GM19043 (cell line): ENCODE results near the gene TMEFF2.

ENCODE experiments used
- ATAC-seq: cut with Tn5 transposase; IDR thresholded peaks from one replicate; pipeline ENCODE4 v1.9.1; 2021; ENCODE audit warnings: low read depth; ENCODE audit not compliant: unreplicated experiment

Gene TMEFF2

DNA sequence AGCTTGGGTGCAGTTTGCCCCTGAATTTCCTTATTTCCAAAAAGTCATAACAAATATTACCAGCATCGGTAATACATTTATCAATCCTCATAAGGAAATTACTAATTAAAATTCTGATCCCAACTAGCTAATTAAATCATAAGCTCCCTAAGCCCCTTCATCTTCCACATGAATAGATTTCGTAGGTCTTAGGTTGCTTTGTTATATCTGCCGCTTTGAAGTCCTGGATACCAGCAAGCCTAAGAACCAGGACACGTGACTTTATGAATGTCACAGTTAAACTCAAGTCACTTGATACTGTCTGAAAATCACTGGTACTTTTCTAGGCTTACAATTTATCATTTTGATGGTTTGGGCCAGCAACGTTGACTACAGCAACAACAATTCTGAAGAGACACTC is 213.0 kb downstream of the TMEFF2 start:
- no peak for ATAC-seq

DNA sequence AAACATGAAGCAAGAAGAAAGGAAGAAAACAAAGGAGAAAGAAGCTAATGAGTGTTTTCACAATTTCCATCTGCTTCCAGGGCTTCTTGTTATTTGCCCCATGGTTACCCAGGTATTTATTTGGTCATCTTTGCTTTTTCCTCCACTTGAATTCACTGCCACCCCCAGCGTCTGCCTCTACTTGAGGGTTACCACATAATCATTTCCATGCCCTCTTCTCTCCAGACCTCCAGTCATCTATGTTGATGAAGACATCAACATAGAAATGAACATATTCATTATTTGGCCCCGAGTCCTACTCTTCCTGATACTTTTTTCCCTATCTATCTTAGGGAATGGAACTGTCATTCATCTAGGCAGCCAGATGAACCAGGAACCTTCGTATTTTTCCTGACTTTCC is 214.2 kb downstream of the TMEFF2 start:
- ATAC-seq, result no peak

DNA sequence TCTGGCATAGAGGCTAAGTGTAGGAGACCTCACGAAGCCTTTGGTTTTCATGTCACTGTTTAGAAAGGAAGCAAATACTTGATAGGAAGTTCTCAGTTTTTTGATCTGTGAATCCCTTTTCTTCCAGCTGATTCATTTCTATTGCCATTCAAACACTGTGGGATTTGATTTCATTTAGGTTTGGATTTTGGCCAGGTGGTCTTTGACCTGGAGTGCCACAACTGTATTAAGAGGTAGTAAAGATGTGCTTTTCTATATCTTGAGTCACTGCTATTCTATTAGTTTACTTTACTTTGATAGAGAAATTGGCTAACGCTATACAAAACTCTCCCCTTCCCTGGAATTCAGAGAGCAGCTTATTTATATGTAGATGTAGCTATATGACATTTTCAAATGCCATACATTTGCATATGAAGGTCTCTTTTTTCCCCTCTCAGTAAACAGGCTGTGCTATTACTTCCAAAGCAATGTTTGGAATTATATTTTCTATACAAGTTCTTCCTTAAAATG is 215.5 kb downstream of the TMEFF2 start:
- ATAC-seq, result no peak

DNA sequence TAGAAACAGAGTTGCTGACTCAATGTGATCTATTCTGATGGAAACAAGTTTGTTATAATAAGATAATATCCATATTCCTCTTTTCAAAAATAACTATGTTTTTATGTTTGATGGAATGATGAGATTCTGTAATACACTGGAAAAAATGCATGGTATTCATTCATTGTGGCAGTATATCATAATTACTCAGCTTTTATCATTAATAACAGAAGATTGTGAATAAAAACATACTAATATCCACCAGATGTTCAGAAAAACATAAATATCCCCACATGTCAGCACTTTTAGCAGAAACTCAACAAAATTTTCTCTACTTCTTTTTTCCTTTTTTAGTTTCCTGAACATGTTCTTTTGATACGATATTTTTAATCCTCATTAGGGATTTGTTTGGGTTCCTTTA is 217.0 kb downstream of the TMEFF2 start:
- ATAC-seq, result no peak

DNA sequence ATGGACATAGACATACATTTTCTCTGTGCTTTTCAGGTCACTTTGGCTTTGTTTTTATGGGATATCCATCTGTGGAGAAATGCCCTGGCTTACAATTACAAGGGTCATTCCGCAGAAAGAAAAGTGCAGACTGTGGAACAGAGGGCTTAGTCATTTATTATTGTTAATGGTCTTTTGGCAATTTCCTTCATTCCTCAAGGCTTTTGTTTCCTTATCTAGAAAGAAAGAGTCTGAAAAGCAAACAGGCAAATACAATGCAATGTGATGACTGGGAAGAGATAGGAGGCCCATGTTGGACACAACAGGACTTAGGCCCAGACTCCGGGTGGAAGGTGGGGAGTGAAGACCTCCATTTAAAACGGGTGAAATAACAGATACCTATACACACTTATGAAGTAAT is 218.3 kb downstream of the TMEFF2 start:
- no peak for ATAC-seq

DNA sequence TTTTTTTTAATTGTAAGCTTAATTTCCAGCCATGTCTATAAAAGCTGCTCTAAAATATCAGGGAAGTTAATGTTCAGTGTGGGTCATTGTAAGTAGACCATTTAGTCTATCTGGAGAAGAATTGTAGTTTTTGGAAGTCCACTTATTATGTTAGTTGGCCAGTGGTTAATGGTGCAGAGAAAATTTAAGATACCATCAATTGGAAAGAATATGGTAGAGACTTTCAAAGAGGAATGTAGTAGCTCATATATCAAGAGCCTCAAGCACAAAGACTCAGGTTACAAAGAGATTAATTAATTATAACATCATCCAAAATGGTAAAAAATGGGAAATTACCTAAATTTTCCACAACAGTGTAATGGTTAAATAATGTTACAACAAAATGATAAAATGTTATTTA is 220.1 kb downstream of the TMEFF2 start:
- no peak for ATAC-seq

DNA sequence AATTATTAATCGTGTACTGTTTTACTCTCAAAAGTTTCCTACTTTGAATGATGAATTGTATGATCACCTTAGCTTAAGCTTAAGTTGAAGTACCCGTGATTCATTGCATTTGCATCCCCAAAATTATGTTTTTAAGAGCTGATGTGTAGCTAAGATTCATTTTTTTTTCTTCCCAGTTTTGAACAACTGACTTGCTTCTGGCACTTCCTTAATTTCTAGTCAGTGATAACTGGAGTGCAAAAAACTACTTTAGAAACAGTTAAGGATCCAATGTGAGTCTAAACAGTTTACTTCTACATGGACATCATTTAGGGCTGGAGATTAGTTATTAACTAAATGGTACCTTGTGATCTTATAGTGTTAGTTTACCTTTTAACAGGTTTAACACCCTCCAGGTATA is 223.9 kb downstream of the TMEFF2 start:
- no peak for ATAC-seq

DNA sequence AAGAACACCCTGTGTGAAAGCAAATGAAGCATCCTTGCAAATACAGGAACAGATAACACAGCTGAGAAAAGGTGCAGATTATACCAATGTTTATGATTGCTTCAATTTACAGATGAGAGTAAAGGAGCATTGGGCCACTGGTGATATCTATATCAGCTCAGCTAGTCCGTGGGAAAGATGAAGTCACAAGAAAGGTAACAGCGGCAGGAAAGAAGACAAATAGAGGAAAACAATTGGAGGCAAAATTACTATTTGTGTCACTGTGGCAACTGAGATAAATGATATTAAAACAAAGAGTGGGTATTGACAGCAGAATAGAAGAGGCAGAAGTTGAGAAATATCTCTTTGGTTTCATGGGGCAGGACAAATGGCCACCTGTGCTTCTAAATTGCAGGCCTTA is 226.6 kb downstream of the TMEFF2 start:
- ATAC-seq, result no peak

DNA sequence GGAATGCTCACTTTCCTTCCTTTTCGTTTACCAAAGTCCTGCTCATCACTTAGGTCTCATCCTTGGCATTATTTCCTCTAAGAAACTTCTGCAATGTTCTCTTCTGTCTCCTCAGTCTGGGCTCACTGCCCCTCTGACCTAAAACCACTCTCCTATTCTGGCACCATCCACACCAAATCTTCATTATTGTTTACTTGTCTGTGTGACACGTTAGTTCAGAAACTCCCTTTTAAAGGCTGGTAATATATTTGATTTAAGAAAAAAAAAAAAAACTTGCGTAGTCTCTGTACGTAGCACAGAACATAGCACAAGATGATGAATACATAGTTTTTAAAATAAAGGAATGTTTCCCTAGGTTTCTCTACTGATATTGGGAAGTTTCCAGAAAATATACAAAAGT is 229.0 kb downstream of the TMEFF2 start:
- ATAC-seq, result no peak

DNA sequence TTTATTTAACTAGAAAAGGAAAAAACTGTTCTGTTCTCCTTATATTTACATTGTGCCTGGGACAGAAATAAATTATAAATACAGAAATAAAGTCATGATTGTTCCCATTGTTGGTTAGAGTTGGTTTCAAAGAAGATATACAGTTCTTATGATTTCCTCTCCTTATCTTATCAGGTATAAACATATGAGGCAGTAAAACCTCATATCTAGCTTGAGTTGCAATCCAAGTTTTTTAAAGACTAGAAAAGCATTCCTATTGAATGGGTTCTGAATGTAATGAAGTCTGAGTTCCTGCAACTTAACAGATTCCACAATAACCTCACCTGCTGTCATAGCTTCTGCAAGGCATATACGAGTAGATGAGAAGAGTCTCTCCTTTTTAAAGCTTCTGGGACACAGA is 233.2 kb downstream of the TMEFF2 start:
- no peak for ATAC-seq

DNA sequence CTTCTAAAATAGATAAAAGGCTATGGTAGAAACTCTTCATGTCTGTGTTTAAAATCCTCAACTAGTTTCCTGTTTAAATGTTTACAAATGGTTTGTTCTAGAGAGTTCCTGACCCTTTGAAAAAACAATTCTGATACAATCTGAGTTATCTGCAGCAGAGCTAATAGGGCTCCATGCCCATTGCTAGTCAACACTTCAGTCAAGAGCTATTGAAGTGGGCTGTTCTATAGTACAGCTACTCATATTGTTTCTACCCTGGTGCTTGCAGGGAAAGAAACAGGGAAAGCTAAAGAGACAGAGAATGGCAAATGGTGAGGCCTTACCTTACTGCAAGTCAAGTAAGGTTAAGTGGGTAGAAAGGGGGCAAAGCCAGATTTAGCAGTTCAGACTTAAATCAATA is 235.5 kb downstream of the TMEFF2 start:
- no peak for ATAC-seq

DNA sequence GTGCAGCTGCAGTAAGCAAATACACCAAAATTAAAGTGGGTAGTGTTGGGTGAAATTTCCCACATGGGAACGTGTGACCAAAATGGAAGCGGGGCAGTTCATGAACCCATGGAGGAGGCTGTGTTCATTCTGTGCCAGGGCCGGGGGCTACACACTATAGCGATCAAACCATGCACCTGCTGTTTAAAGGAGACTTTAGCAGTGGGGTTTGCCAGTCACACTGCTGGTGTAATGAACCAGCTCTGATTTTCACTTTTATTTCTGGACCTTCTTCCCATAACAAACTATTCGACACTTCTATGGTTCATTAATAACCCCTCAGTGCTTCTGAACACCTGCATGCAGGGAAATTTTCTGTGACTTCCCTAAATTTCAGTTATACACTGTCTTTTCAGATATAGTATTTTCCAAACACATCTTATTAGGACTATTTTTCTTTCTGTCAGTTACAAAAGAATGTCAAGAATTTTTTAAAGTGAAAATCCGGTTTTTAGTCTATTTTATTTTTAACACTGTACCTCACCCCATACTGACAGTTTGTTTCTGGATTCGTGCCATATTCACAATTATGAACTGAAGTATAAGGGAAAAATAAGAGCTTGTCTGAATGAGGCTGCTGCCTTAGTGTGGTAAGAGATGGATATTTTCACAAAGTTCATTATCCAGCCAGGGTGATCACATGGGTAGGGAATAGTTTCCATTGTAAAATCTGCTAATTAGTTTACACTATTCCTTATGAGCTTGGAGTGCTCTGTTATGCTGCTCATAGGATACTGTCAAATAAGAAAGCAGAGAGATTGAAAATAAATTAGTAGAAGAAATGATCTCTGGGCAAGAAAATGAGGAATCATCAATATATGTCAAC is 236.5 kb downstream of the TMEFF2 start:
- ATAC-seq, result no peak

DNA sequence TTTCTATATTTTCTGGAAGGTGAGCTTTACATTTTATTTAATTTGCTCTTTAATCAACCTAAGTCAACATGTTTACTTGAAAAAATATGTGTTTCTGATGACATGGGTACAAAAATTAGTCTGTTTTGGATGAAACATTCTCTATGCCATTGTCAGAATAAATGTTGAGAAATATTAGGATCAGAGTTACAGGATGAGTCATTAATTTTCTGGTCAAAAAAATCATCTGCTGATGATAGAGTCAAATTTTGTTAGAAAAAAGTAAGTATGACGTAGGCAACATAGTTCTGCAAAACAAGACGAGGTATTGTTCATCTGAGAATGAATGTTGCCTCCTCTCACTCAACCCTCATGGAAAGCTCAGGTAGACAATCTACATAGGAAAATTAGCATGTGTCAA is 240.3 kb downstream of the TMEFF2 start:
- ATAC-seq, result no peak

DNA sequence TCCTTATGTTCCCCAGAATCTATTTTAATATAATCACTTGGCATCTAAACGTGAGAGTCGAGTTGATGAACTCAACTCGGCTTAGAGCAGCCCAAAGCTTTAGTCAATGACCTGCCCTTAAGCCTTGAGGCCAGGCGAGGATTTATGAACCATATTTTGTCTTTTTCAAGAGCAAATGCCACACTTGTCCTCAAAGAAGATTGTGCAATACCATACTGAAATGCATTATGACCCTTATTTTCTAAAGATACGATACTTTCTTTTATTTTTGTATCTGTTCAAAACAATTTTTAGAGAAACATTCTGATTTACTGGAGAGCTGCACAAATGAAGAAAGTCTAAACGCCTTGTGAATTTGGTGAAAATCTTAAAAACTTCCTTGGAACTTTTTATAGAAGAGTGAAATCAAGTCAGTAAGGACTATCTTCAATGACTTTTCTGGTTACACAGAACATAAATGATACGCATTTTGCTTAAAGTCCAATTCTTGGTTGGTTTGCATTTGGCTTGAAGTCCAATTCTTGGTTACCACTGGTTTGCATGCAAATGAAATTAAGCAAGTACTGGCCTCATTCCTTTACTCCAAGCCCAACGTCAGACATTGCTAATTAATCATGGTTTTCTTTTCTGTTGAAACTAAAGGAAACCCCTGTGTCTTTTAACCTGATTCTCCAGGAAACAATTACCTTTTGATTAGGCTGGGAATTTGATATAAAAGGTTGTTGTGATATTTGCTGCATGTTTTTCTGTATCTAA is 242.0 kb downstream of the TMEFF2 start:
- no peak for ATAC-seq

DNA sequence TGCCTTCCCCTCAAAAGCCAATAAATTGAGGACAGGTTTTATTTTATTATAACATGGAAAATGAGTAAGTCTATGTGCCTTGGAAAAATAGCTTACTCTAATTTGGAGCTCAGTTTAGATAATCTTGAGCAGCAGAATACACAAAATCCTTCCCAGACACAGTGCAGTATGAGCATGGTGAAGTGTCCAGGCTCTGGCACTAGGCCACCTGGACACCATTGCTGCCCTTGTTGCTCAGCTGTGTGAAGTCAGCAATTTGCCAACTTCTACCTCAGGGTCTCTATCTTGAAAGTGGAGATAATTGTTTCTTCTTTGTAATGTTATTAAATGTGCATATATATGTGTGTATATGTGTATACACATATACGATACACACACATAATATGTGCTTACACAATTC is 242.9 kb downstream of the TMEFF2 start:
- no peak for ATAC-seq

DNA sequence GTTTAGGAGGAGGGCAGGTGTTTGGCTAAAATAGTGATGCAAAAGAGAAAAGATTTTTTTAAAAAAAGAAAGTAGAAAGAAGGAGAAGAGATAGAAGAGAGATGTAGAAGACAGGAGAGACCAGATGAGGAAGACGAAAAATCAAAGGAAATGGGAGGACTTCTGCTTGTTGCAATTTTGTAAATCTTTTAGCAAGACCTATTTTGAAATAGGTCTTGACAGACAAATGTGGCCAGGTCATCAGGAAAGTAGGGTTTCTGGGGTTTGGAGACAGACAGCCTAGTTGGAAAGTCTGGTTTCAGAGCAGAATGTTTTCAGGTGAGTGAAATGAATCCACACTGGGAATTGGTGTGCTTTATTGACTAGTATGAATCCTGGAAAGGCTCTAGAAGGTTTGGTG is 243.4 kb downstream of the TMEFF2 start:
- no peak for ATAC-seq

DNA sequence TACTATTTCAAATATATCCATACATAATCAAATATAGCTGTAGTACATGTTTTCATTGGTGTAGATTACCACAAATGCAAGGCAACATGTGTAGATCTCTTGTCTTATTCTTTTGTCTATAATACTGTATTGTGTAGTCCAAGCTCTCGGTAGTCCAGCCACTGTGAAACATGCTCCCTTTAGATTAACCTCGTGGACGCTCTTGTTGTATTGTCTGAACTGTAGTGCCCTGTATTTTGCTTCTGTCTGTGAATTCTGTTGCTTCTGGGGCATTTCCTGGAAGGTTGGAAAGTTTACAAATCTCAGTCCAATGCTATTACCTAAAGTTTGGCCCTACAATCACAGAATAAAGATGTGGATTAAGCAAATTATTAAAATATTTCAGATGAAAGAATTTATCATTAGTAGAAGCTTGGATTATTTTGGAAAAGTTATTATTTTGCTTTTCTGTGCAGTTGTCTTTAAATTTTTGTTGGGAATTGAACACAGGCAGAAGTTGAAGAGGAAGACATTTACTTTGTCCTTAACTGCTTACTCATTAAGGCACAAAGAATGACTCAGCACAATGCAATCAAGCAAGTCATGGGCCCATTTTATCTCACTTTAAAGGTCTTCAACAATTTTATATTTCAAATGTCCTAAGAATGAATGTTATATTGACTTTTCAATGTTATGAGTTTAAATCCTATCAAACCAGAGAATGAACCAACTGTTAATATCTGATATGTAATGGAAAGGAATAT is 244.4 kb downstream of the TMEFF2 start:
- no peak for ATAC-seq

DNA sequence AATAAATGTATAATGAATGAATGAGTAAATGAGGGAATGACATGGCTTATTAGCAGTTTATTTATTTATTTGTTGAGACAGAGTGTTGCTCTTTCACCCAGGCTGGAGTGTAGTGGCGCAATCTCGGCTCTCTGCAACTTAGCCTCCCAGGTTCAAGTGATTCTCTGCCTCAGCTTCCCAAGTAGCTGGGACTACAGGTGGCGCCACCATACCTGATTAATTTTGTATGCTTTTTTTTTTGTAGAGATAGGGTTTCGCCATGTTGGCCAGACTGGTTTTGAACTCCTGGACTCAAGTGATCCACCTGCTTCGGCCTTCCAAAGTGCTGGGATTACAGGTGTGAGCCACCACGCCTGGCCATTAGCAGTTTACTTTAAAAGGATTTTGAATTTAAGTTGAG is 247.5 kb downstream of the TMEFF2 start:
- ATAC-seq, result no peak

DNA sequence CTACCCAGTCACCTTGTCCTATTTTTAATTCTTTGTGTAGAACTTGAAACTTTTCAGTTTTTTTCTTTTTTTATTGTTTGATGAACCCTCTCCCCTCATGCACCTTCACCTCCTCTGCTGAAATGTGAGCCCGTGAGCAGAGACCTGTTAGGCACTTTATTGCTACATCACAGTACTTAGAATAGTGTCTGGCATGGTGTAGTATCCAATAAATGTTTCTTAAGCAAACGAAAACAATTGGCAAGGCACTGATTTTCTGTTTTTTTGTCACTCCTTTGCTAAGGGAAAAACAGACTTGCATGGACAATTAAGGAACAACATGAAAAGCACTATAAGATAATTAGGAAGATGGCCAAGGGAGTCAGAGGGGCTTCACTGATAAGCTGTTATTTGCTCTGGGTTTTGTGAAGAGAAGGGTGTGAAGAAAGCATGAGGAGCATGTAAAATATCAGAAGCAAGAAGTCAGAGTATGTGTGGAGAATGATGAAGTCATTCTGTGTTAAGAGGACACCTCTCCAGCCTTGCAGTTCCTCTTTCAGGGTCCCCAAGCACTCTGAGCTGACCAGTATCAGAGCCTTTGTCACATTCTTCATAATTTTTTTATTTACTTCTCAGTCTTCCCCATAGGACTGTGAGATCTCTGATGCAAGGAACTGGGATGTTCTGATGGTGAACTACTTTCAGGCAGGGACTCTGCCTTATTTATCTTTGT is 248.1 kb downstream of the TMEFF2 start:
- ATAC-seq, result no peak

DNA sequence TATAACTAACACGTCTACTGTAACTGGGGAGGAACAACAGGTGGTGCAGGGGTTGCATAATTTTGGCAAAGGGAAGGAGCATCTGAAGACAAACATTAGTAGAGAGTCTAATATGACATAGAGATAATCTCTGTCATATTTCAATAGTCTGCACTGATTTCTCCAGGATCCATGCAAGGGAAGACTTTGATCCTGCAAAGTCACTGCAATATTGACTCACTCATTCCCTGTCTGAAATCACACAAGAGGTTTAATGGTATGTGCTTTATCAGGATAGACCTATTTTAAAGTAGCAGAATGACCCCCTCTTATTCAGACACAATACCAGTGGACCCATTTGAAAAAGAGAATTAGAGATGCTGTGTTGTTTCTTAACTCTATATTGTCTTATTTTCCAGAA is 249.1 kb downstream of the TMEFF2 start:
- no peak for ATAC-seq

DNA sequence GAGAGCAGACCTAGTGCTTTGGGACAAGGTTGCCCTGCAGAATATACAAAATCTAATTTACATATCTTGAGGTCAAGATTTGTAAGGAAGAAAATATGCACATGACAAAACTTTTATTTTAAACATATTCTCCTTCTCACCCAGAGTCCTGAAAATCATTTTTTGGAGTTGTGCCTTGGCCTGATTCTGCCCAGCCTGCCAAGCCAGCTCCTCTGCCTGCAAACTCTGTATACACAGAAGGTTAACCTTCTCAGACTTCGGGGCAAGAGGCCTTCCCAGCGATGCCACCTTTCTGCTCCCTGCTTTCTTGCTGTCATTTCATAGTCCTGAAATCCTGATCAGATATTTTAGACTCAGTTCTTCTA is 252.0 kb downstream of the TMEFF2 start:
- no peak for ATAC-seq
